ENCODE measurements around the gene ANKRA2.
"Not testable (repeated sequence)": the region's sequence is repeated elsewhere in the genome, so short reads cannot be mapped to it uniquely, and the experiment has no call there.

ANKRA2 gene

GRCh38 chr5:73545403-73545779 is 20.0 kb downstream of the ANKRA2 start:
- DNase-seq: no peak

DNA sequence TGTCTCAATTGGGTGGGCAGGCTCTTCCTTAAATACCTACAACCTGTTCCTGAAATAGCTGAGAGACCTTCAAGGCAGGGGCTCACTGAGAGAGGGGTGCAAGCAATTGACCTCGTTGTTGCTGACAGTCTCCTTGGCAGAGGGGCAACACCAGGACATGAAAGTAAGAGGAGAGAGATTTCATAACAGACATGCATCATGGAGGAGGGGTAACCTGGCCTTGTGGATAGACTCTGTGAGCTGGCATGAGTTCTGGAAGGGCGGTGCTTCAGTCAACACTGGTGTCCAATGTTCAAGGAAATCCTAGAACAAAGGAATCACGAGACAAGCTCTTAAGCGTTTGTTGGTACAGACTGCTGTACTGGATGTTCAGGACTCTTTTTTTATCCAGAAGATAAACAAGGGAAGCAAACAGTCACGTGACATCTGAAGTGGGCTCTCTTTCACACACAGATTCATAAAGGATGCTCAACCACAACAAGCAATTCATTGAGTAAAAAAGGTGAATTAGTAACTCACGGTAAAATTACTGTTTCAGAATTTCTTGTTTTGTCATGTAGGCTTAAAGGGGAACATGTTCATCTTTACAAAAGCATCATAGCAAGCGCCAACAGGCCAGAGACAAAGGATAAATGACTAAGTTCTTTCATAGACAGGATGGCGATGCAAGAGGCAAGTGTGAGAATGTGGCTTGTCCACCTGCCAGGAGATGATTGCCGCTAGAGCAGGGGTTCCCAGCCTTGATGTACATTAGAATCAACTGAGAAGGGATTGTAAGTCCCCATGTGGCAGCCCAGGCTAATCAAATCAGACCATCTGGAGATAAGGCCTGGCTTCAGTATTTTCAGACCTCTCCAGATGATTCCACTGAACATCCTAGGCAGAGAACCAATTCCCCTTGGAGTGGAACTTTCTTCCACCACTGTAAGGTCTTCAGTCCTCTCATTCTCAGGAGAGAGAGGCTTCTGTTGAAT is 20.7 kb downstream of the ANKRA2 start:
- no peak for DNase-seq

GRCh38 chr5:73542020-73542419 is 23.4 kb downstream of the ANKRA2 start:
- no peak for DNase-seq

DNA sequence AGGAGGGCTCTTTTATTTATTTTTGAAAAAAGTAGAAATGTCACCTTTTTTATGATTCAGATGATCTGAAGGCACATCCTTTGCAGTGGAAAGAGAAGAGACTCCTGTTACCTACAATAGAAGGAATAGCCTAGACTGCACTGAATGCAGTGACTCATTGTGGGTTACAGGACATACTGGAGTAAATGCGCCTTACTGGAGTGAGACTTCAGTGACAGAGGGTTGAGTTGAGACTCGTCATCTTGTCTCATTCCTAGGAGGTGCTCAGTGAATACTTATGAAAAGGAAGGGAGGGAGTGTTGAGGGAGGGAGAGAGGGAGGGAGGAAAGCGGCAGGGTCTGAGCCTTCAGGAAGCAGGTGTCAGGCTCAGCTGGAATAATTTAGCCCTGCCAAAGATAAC is 25.2 kb downstream of the ANKRA2 start:
- DNase-seq: no peak

GRCh38 chr5:73539730-73540129 is 25.7 kb downstream of the ANKRA2 start:
- no peak for DNase-seq

DNA sequence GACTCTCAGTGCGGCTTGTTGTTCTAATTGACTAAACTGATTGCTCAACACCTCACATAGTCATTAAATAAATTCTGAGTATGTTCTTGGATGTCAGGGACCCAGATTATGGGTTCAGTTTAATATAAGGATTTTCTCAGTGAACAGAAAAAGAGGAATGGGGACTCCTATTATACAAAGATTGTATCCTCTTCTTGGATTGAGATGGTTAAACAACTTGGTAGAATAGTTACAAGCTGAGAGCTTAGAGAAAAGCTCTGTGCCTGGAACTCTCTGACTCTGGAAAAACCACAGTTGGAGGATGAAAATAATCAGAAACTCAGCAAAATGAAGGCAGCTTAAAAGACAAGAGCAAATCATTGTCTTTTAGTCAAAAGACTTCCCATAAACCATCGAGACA is 30.5 kb downstream of the ANKRA2 start:
- DNase-seq: no peak

DNA sequence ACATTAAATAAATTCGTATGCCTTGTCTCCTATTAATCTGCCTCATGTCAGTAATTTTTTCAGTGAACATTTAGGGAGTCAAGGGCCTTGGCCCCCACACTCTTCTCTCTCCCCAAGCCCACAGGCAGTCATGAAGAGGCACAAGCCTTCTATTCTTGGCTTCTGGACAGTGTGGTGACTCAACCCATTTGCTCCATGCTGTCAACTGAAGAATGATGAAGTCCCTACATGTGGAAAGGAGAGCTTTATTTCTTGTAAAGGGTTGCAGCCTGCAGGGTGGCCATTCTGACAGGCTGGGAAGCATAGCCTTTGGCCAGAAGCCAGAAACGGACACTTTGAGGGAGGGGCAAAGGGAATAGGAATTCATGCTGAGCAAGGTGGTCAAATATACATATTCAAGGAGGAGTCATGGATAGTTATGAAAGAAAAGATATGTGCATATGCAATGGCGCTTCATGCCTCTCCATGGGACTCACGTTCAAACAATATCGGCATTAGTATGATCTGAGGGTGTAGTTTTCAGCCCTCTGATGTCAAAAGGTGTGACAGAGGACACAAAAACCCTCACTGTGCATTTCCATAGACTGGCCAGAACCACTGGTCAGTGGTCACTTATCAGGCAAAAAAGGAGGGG is 31.3 kb downstream of the ANKRA2 start:
- DNase-seq: no peak

GRCh38 chr5:73532195-73532594 is 33.2 kb downstream of the ANKRA2 start:
- no peak for DNase-seq

DNA sequence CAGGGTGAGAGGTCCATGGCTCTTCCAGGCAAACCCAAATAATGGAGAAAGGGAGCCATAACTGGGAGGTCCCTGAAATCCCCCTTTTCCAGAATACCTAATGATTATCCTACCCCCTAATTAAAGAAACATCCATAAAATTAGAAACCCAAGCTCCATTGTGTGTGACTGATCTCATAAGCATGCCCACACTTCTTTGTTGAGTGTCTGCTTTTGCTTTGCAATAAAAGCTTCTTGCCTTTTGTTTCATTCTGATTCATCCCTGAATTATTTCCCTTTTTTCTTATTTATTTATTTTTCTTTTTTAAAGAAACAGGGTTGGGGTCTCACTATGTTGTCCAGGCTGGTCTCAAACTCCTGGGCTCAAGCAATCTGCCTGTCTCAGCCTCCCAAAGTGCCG is 34.1 kb downstream of the ANKRA2 start:
- no peak for DNase-seq

DNA sequence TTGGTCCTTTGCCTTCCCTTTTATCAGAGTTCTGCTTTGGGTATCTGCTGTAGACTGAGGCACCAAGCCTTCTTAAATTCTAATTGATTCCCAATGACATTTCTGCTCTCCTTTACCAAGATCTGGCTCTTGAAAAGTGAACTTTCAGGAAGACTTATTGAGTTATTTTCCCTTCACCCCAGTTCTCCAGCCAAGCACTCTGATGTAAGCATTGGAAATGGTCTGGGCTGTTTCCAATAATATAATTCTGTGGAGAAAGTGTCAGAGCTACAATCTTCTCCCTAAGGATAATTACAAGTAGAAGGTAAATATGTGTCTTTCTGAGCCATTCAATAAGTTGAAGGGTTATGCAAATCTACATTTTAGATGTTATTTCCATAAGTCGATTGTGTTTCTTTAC is 36.4 kb downstream of the ANKRA2 start:
- DNase-seq: no peak

GRCh38 chr5:73528248-73528647 is 37.2 kb downstream of the ANKRA2 start:
- no peak for DNase-seq

- DNase-seq: no peak
Measured at GRCh38 chr5:73525606-73526203, 39.7 kb downstream of the ANKRA2 start.

GRCh38 chr5:73523861-73524260 is 41.6 kb downstream of the ANKRA2 start:
- no peak for DNase-seq

GRCh38 chr5:73522989-73523388 is 42.5 kb downstream of the ANKRA2 start:
- DNase-seq: no peak

DNA sequence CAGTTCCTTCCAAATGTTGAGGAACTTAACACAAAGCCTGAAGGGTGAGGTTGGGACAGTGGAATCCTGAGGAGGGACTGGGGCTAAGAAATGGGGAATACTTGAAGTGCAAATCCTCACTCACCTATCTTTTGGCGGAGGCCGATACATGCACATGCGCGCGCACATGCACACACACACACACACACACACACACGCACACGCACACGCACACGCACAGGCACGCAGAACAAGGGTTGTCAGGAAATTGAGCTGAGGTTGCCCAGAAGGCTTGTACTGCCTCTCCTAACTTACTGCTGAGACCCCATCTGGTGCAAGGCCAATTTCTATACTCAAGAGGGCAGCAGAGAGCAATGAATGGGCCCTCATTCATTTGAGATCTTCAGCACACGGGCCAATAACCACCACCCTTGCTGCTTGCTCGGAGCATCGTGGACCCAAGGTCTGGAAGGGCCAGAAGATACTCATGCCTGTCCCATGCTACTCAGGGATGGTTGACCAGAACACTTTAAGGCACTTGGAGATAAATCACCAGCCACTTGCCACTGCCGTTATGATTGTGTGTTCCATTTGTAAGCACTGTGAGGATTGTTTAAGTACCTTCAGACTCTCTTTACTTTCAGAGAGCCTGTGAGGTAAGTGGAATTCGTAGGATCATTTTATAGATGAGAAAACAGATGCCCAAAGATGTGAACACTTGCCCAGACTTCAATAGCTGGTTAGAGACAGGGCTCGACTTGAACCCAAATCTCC is 45.7 kb downstream of the ANKRA2 start:
- peak; percentile 85 for DNase-seq

DNA sequence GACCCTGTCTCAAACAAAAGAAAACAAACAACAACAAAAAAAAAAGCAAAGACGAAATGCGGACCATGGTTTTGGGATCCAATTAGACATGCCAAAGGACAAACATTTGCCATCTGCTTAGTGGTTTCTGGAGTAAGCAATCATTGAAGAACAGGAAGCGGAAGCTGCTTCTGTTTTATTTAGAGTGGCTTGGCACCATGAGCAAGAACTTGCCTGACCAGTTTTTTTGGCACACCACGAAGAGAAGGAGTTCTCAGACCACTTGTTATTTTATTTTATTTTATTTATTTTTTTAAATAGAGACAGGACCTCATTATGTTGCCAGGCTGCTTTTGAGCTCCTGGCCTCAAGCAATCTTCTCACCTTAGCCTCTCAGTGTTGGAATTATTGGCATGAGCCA is 50.2 kb downstream of the ANKRA2 start:
- no peak for DNase-seq

GRCh38 chr5:73514418-73514817 is 51.0 kb downstream of the ANKRA2 start:
- no peak for DNase-seq

DNA sequence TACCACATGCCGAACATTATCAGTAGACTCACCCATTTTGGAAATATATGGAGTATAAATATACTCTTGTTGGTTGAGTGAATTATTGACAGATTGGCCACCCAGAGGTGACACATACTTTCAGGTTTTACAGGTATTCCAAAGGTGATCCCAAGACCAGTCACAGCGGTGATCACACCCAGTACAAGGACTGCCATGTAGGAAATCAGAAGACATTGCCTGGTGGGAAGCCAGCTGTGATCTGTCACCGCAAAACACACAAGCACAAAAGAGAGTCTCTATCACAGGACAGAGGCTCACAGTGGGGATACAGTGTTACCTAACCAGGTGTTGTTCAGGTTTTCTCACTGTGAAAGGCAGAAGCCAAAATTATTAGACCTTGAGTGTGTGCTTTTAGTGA is 51.4 kb downstream of the ANKRA2 start:
- DNase-seq: no peak

DNA sequence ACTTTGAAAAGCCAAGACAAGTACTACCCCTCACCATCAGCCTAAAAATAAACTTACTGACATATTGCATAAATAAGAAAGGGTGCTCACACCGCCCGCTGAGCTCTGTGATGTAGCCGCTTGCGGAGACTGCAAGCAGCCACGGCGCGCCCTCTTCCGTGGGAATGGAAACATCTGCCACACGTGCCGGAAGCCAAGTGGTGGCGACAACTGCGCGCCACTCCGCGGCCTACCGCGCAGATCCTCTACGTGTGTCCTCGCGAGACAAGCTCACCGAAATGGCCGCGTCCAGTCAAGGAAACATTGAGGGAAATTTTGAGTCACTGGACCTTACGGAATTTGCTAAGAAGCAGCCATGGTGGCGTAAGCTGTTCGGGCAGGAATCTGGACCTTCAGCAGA is 56.9 kb downstream of the ANKRA2 start:
- DNase-seq: not testable (repeated sequence)

- DNase-seq: no peak
Measured at GRCh38 chr5:73507062-73507461, 58.4 kb downstream of the ANKRA2 start.

DNA sequence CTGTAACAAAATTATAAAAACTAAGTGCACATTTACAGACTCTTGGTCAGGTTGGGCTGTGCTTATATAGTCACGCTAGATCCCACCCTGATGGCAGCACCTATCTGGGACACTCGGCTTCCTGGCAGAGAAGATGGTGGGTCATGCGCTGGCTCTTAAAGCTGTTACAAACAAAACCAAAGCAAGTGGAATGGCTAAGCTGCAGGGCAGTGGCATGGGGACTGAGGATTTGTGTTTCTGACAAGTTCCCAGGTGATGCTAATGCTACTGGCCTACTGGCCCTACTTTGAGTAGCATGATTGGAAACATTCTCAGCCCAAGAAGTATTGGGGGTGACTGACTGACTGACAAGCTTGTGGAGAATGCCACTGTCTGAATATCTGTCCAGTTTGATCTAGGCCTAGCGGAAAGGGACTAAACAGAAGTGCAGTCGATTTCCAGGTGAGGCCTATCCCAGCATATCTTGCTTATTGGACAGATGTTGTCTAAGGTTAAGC is 58.9 kb downstream of the ANKRA2 start:
- no peak for DNase-seq
